Measurements from ENCODE around the gene ZNF281. TPM values are rescaled to one million over a fixed set of nuclear protein-coding genes. Genes with fewer than 3 reads are reported as not detected.

The ZNF281 gene
- 25.4 TPM for polyA plus RNA-seq (2013, experiment 1 of 2)
- 26.0 TPM for polyA plus RNA-seq (2013, experiment 2 of 2)

DNA sequence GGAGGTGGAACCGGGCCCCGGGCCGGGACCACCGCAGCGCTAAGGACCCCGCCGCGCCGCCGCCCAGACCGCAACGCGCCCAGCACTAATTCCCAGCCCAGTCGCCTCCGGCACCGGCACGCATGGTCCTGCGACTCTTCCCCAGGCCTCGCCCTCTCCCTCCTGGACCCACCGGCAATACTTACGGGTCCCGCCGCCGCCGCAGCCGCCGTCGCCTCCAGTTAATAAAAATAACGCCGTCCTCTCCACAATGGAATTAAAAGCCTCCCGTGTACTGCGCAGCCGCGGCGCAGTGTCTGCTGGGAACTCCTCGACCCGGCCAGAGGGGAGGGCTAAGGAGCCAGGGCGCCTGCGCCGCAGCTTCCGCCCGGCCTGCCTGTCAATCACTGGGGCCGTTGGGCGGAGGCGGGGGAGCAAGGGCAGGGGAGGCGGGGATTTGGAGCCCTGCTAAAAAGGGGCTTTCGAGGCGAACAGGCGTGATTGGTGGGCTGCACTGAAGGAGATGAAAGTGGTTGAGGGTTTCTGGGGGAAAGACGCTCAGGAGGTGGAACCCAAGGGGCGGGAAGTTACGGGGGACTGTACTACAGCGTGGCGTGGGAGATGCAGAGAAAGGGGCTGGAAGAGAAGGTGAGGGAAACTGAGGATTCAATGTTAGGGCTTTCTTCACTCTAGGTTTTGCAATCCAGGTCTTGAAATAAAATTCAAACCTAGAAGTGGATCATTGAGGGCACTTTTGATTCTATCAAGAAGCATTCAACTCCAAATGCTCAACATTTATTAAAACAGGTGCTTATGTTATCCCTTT is at the start of gene ZNF281:
Gene ZNF281, minus strand, starts transcription at position 276 of the 805 bp plus-strand sequence. CDS start 331 bp downstream, outside the sequence.
- Histone ChIP-seq H3K4me1 (ENCODE audit: control insufficient read depth in 2 of 2, insufficient read depth in 1 of 2, low read depth in 1 of 2, low read length in 2 of 2) (peaks cover 3 to 6% of the 10 kb centered on the region in 2 donors), H3K79me1 (ENCODE audit: low read depth, low read length) (peaks cover 9% of the 10 kb centered on the region), H3K9ac (ENCODE audit: low read depth, low read length, poor library complexity) (peak within 1 kb of the TSS; percentile 94), H3K9me3 (replicated peaks in 1 of 2; ENCODE audit: control insufficient read depth in 2 of 2, insufficient read depth in 1 of 2, low read depth in 1 of 2, low read length in 2 of 2) (peaks cover 0 to 40% of the 10 kb centered on the region in 2 donors), H2BK5ac (ENCODE audit: low read length) (peak within 1 kb of the TSS; percentile 83), H3K36me3 (replicated peaks in 1 of 2; ENCODE audit: control insufficient read depth in 2 of 2, insufficient read depth in 2 of 2, low read length in 2 of 2) (peaks cover 14 to 42% of the 10 kb centered on the region in 2 donors), H2BK15ac (ENCODE audit: low read length) (peak within 1 kb of the TSS; percentile 91), H2AK5ac (ENCODE audit: low read depth, low read length) (no peak within 1 kb of the TSS), H3K14ac (ENCODE audit: low read length) (no peak within 1 kb of the TSS), H3K18ac (ENCODE audit: low read length) (peak within 1 kb of the TSS; percentile 99), H3K27me3 (ENCODE audit: control insufficient read depth in 3 of 3, insufficient read depth in 3 of 3, low read depth in 1 of 3, low read length in 3 of 3) (no peaks in the 10 kb centered on the region), H3K23ac (ENCODE audit: low read depth, low read length, poor library complexity) (peak within 1 kb of the TSS; percentile 98), H3K4me2 (ENCODE audit: insufficient read depth, low read length, poor library complexity, severe bottlenecking) (peak within 1 kb of the TSS; percentile 81), H4K8ac (ENCODE audit: low read depth, low read length) (no peak within 1 kb of the TSS), H3K4me3 (ENCODE audit: low read length in 2 of 2) (peak within 1 kb of the TSS; percentile 81 to 99), H3K27ac (replicated peaks; ENCODE audit: low read length) (no peak within 1 kb of the TSS), H2BK12ac (ENCODE audit: low read length) (no peak within 1 kb of the TSS), H4K91ac (ENCODE audit: low read depth, low read length, poor library complexity) (no peak within 1 kb of the TSS), H3K4ac (ENCODE audit: low read length) (no peak within 1 kb of the TSS), H2BK120ac (ENCODE audit: low read depth, low read length) (peak within 1 kb of the TSS; percentile 97), H2AFZ (ENCODE audit: low read length) (peak within 1 kb of the TSS; percentile 97)
- no CpG with 5 or more reads among the region's 54 CpGs for WGBS, 2 donors (ENCODE audit: extremely low coverage in 2 of 2, insufficient read length in 2 of 2, insufficient replicate concordance in 1 of 2)
- DNase-seq (ENCODE audit: low spot score): peak; percentile 95

GRCh38 chr1:200458780-200459179 is 48.9 kb upstream of the ZNF281 start:
- Histone ChIP-seq H3K4me2 (ENCODE audit: insufficient read depth, low read length, poor library complexity, severe bottlenecking) (no peak overlapping the region), H3K14ac (ENCODE audit: low read length) (no peak overlapping the region), H3K18ac (ENCODE audit: low read length) (no peak overlapping the region), H3K9ac (ENCODE audit: low read depth, low read length, poor library complexity) (no peak overlapping the region), H4K8ac (ENCODE audit: low read depth, low read length) (no peak overlapping the region), H2BK5ac (ENCODE audit: low read length) (no peak overlapping the region), H2AFZ (ENCODE audit: low read length) (no peak overlapping the region), H2BK120ac (ENCODE audit: low read depth, low read length) (no peak overlapping the region), H3K4me1 (ENCODE audit: control insufficient read depth in 2 of 2, insufficient read depth in 1 of 2, low read depth in 1 of 2, low read length in 2 of 2) (no peaks in the 10 kb centered on the region), H3K36me3 (replicated peaks in 1 of 2; ENCODE audit: control insufficient read depth in 2 of 2, insufficient read depth in 2 of 2, low read length in 2 of 2) (no peaks in the 10 kb centered on the region), H3K9me3 (replicated peaks in 1 of 2; ENCODE audit: control insufficient read depth in 2 of 2, insufficient read depth in 1 of 2, low read depth in 1 of 2, low read length in 2 of 2) (no peaks in the 10 kb centered on the region), H3K4ac (ENCODE audit: low read length) (no peak overlapping the region), H2BK15ac (ENCODE audit: low read length) (no peak overlapping the region), H3K4me3 (ENCODE audit: low read length in 2 of 2) (no peak overlapping the region), H3K23ac (ENCODE audit: low read depth, low read length, poor library complexity) (no peak overlapping the region), H2BK12ac (ENCODE audit: low read length) (no peak overlapping the region), H2AK5ac (ENCODE audit: low read depth, low read length) (no peak overlapping the region), H4K91ac (ENCODE audit: low read depth, low read length, poor library complexity) (no peak overlapping the region), H3K27me3 (ENCODE audit: control insufficient read depth in 3 of 3, insufficient read depth in 3 of 3, low read depth in 1 of 3, low read length in 3 of 3) (peaks cover 0 to under 1% (median 0%) of the 10 kb centered on the region in 3 experiments), H3K27ac (replicated peaks; ENCODE audit: low read length) (no peak overlapping the region), H3K79me1 (ENCODE audit: low read depth, low read length) (no peaks in the 10 kb centered on the region)
- no CpG with 5 or more reads among the region's 14 CpGs for WGBS, 2 donors (ENCODE audit: extremely low coverage in 2 of 2, insufficient read length in 2 of 2, insufficient replicate concordance in 1 of 2)
- DNase-seq (ENCODE audit: low spot score): no peak

DNA sequence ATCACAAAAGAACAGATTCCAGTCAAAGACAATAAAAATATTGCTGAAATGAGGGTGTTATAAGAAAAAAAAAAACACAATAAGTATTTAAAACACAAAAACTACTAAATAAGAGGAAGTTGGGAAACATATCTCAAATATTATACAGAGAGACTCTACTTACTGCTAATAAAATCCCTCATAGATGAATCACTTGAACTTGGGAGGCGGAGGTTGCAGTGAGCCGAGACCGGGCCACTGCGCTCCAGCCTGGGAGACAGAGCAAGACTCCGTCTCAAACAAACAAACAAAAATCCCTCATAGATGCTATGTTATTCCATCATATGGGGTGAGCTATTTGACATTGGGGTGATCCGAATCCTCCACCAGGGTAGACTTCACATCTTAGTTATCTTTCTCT is 48.0 kb upstream of the ZNF281 start:
- Histone ChIP-seq H2BK120ac (ENCODE audit: low read depth, low read length) (no peak overlapping the region), H3K9ac (ENCODE audit: low read depth, low read length, poor library complexity) (no peak overlapping the region), H3K4me3 (ENCODE audit: low read length in 2 of 2) (no peak overlapping the region), H3K79me1 (ENCODE audit: low read depth, low read length) (no peaks in the 10 kb centered on the region), H2AFZ (ENCODE audit: low read length) (no peak overlapping the region), H3K9me3 (replicated peaks in 1 of 2; ENCODE audit: control insufficient read depth in 2 of 2, insufficient read depth in 1 of 2, low read depth in 1 of 2, low read length in 2 of 2) (no peaks in the 10 kb centered on the region), H3K4me1 (ENCODE audit: control insufficient read depth in 2 of 2, insufficient read depth in 1 of 2, low read depth in 1 of 2, low read length in 2 of 2) (peaks cover 0 to 5% of the 10 kb centered on the region in 2 donors), H3K14ac (ENCODE audit: low read length) (no peak overlapping the region), H3K4me2 (ENCODE audit: insufficient read depth, low read length, poor library complexity, severe bottlenecking) (no peak overlapping the region), H3K23ac (ENCODE audit: low read depth, low read length, poor library complexity) (no peak overlapping the region), H3K27ac (replicated peaks; ENCODE audit: low read length) (no peak overlapping the region), H2BK5ac (ENCODE audit: low read length) (no peak overlapping the region), H3K18ac (ENCODE audit: low read length) (no peak overlapping the region), H2BK12ac (ENCODE audit: low read length) (no peak overlapping the region), H2BK15ac (ENCODE audit: low read length) (no peak overlapping the region), H4K91ac (ENCODE audit: low read depth, low read length, poor library complexity) (no peak overlapping the region), H3K36me3 (replicated peaks in 1 of 2; ENCODE audit: control insufficient read depth in 2 of 2, insufficient read depth in 2 of 2, low read length in 2 of 2) (no peaks in the 10 kb centered on the region), H3K27me3 (ENCODE audit: control insufficient read depth in 3 of 3, insufficient read depth in 3 of 3, low read depth in 1 of 3, low read length in 3 of 3) (peaks cover 0 to 7% (median 0%) of the 10 kb centered on the region in 3 experiments), H2AK5ac (ENCODE audit: low read depth, low read length) (no peak overlapping the region), H3K4ac (ENCODE audit: low read length) (no peak overlapping the region), H4K8ac (ENCODE audit: low read depth, low read length) (no peak overlapping the region)
- DNase-seq (ENCODE audit: low spot score): no peak
- no CpG with 5 or more reads among the region's 6 CpGs for WGBS, 2 donors (ENCODE audit: extremely low coverage in 2 of 2, insufficient read length in 2 of 2, insufficient replicate concordance in 1 of 2)

- H2AFZ ChIP-seq (ENCODE audit: low read length): no peak overlapping the region
- no peaks in the 10 kb centered on the region for H3K79me1 ChIP-seq (ENCODE audit: low read depth, low read length)
- no peak overlapping the region for H2BK15ac ChIP-seq (ENCODE audit: low read length)
- H3K9me3 ChIP-seq (replicated peaks in 1 of 2; ENCODE audit: control insufficient read depth in 2 of 2, insufficient read depth in 1 of 2, low read depth in 1 of 2, low read length in 2 of 2): no peaks in the 10 kb centered on the region
- DNase-seq (ENCODE audit: low spot score): no peak
- no peak overlapping the region for H3K27ac ChIP-seq (replicated peaks; ENCODE audit: low read length)
- no peak overlapping the region for H2BK5ac ChIP-seq (ENCODE audit: low read length)
- H2BK120ac ChIP-seq (ENCODE audit: low read depth, low read length): no peak overlapping the region
- no peak overlapping the region for H2AK5ac ChIP-seq (ENCODE audit: low read depth, low read length)
- H3K23ac ChIP-seq (ENCODE audit: low read depth, low read length, poor library complexity): no peak overlapping the region
- H3K36me3 ChIP-seq (replicated peaks in 1 of 2; ENCODE audit: control insufficient read depth in 2 of 2, insufficient read depth in 2 of 2, low read length in 2 of 2): no peaks in the 10 kb centered on the region
- no CpG with 5 or more reads among the region's 5 CpGs for WGBS, 2 donors (ENCODE audit: extremely low coverage in 2 of 2, insufficient read length in 2 of 2, insufficient replicate concordance in 1 of 2)
- peaks cover 0 to 6% of the 10 kb centered on the region in 2 donors for H3K4me1 ChIP-seq (ENCODE audit: control insufficient read depth in 2 of 2, insufficient read depth in 1 of 2, low read depth in 1 of 2, low read length in 2 of 2)
- H3K14ac ChIP-seq (ENCODE audit: low read length): no peak overlapping the region
- no peak overlapping the region for H4K8ac ChIP-seq (ENCODE audit: low read depth, low read length)
- H2BK12ac ChIP-seq (ENCODE audit: low read length): no peak overlapping the region
- H3K4me2 ChIP-seq (ENCODE audit: insufficient read depth, low read length, poor library complexity, severe bottlenecking): no peak overlapping the region
- H3K4me3 ChIP-seq (ENCODE audit: low read length in 2 of 2): no peak overlapping the region
- no peak overlapping the region for H3K18ac ChIP-seq (ENCODE audit: low read length)
- no peak overlapping the region for H4K91ac ChIP-seq (ENCODE audit: low read depth, low read length, poor library complexity)
- no peak overlapping the region for H3K4ac ChIP-seq (ENCODE audit: low read length)
- H3K27me3 ChIP-seq (ENCODE audit: control insufficient read depth in 3 of 3, insufficient read depth in 3 of 3, low read depth in 1 of 3, low read length in 3 of 3): peaks cover 0 to 7% (median 0%) of the 10 kb centered on the region in 3 experiments
- no peak overlapping the region for H3K9ac ChIP-seq (ENCODE audit: low read depth, low read length, poor library complexity)
These were observed 44.6 kb upstream of the ZNF281 start for GRCh38 chr1:200454425-200454824.

Measured in neuronal stem cell (in vitro differentiated cells).